Measurements from ENCODE around the gene UROD.

UROD gene

DNA sequence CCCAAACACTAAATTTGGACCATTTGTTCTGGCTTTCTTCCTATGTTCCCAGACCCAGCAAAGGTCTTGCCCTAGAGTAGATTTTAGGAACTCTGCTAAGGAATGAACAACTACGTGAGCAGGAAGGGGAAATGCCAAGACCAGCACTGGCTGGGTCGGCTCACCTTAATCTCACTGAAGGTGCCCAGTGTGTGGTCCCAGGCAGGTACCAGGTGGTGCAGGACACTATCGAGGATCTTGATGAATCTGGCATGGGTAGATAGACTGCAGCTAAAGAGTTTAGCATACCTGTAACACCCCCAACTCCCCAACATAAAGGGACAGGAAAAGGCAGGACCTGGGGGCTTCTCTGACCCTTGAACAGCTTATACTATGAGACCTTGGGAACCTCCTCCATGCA is 4.0 kb upstream of the UROD start:
- Histone ChIP-seq H3K36me3 (peaks cover 68% of the 10 kb centered on the region), H3K4me1 (peaks cover 26% of the 10 kb centered on the region), H3K4me2 (no peak overlapping the region), H3K27ac (no peak overlapping the region), H3K9me3 (no peaks in the 10 kb centered on the region), H3K4me3 (no peak overlapping the region), H3K9ac (no peak overlapping the region), H3K27me3 (no peaks in the 10 kb centered on the region), H4K20me1 (peaks cover 9% of the 10 kb centered on the region; the same call in 1 of the 2 replicates)
- no peak for TF ChIP-seq Cebpa-rat (IDR thresholded peaks at IDR 0.05)

DNA sequence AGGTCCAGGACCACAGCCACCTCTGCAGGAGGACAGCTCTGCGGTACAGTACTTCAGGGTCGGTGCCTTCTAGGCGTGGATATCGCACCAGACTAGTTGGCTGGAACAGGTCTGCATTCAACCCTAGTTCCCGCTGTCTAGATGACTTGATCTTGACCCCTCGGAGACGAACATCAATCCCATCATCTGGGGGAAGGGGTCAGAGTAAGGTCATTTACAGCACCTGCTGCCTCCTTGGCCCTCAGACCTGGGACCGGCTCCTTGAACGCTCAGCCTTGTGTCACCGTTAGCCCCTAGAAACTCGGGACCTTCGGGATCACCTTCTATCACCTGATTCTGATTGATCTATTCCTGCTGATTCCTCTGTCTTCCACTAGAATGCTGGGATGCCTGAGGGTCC is 3.5 kb upstream of the UROD start:
- Histone ChIP-seq H3K27me3 (no peaks in the 10 kb centered on the region), H3K9ac (no peak overlapping the region), H3K27ac (no peak overlapping the region), H3K36me3 (peaks cover 64% of the 10 kb centered on the region), H3K4me2 (no peak overlapping the region), H4K20me1 (peaks cover 9% of the 10 kb centered on the region; the same call in 1 of the 2 replicates), H3K9me3 (no peaks in the 10 kb centered on the region), H3K4me3 (no peak overlapping the region), H3K4me1 (peaks cover 30% of the 10 kb centered on the region)
- TF ChIP-seq Cebpa-rat (IDR thresholded peaks at IDR 0.05): no peak

DNA sequence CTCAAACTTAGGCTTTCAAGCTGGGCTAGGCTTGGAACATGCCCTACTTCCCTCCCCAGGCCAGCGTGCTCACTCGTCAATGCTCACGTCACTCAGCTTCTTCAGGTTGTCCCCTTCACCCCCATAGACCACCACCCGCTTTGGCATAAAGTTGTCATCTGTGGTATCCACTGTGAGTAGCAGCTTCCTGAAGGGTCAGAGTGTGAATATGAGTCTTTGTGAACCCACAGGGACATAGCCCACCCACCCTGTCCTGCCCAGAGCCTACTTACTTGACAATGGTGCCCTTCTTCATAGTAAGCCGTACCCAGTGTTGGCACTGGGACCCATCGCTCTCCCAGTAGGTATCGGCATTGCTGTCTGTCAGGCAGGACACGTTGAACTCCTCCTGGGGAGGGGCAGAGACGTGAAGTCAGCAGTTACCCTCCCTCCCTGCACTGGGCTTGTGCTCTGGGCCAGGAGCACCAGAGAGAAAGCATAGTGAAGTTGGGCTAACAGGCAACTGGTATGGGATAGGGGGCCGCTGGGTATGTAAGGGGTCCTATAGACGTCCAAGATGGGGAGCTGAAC is 2.7 kb upstream of the UROD start:
- Histone ChIP-seq H3K27ac (no peak overlapping the region), H3K4me3 (no peak overlapping the region), H3K4me2 (peak overlapping the region; percentile 100), H3K9me3 (no peaks in the 10 kb centered on the region), H3K9ac (peak overlapping the region; percentile 83; the same call in 1 of the 2 replicates), H3K27me3 (no peaks in the 10 kb centered on the region), H3K4me1 (peaks cover 39% of the 10 kb centered on the region), H3K36me3 (peaks cover 61% of the 10 kb centered on the region), H4K20me1 (peaks cover 9% of the 10 kb centered on the region; the same call in 1 of the 2 replicates)
- no peak for TF ChIP-seq Cebpa-rat (IDR thresholded peaks at IDR 0.05)

DNA sequence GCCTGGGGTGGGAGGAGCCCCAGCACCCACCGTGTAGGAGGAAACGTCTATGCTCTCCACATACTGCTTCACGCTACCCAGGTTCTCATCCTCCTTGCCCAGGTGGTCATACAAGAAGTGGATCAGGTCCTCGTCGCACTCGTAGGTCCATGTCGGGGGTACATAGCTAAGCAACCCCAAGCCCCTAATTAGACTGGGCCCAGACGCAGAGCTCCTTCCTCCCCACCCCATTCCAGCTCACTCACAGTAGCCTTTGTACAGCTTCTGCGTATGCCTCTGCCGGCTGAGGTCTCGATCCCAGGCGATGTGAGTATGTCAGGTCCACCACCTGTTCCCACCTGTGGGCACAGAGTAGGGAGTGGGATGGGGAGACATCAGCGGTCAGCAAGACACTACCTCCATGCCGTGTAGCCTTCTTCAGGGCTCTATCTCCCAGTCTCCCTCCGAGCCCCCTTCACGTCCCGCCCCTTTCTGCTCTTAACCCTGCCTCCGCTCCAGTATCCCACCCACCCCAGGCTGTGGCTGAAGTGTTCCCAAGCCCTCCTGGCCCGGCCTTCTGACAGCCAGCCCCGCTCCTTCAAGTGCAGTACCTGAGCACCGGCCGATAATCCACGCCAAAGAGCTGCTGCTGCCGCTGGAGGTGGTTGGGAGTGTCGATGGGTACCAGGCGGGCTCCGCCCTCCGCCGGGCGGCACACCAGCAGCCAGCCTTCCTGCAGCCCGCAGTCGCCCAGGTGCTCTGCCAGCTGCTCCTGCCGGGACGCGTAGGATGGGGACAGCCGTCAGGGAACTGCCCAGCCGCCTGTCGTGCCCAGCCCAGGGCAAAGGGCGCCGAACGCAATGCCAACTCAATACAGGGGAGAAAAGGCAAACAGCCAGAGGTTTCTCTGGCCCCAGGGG is 1.8 kb upstream of the UROD start:
- peak overlapping the region; percentile 83 for H3K9ac ChIP-seq
- H3K27me3 ChIP-seq: no peaks in the 10 kb centered on the region
- H3K4me1 ChIP-seq: peaks cover 39% of the 10 kb centered on the region
- peak overlapping the region; percentile 53 for H3K27ac ChIP-seq
- H4K20me1 ChIP-seq: peaks cover 9% of the 10 kb centered on the region; the same call in 1 of the 2 replicates
- peak overlapping the region; percentile 100 for H3K4me3 ChIP-seq
- no peaks in the 10 kb centered on the region for H3K9me3 ChIP-seq
- H3K4me2 ChIP-seq: peak overlapping the region; percentile 100
- no peak for TF ChIP-seq Cebpa-rat (IDR thresholded peaks at IDR 0.05)
- H3K36me3 ChIP-seq: peaks cover 59% of the 10 kb centered on the region

DNA sequence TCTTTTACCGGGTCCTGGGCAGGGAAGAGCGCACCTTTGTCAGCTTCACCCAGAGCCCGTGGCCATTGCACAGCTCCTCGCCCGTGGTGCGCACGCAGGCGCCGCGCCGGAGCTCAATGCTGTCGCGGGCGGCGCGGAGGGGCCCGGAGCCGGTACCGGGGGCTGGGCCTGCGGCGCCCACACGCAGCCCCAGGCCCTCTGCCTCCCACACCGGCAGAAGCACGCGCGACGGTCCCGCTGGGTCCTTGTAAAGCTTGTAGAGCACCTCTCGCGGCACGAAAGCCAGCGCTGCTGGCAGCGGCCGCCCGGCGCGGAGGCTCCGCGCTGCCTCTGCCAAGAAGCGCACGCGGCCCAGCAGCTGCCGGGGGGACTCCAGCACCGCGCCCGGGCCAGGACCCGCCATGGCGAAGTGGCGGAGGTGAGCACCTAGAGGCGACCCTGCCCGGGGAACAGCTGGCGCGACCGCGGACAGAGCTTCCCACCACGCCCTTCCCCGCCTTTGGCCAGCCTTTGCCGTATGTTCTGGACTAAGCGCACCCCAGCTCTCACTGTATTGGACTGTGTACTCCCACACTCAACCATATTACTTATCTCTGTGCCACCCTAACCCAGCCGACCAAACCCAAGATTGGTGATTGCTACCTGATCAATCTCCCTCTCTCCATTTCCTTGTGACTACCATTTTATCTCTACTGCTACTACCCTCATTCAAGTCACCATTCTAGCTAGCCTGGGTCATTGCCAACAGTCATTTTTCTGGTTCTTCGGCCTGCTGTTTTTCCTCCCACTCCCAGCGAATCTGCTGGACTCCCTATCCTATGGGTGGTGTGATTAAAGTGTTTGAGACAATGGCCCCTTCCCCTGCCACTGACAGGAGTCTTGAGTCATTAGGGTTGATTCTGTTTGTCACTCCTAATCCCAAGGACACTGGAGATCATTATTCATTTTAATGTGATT is 921 bp upstream of the UROD start, which contains the start of gene HECTD3:
HECTD3 (minus strand) TSS at position 470 of the 957 bp plus-strand sequence; CDS start at position 403, 67 bp downstream.
- no peak for TF ChIP-seq Cebpa-rat (IDR thresholded peaks at IDR 0.05)

DNA sequence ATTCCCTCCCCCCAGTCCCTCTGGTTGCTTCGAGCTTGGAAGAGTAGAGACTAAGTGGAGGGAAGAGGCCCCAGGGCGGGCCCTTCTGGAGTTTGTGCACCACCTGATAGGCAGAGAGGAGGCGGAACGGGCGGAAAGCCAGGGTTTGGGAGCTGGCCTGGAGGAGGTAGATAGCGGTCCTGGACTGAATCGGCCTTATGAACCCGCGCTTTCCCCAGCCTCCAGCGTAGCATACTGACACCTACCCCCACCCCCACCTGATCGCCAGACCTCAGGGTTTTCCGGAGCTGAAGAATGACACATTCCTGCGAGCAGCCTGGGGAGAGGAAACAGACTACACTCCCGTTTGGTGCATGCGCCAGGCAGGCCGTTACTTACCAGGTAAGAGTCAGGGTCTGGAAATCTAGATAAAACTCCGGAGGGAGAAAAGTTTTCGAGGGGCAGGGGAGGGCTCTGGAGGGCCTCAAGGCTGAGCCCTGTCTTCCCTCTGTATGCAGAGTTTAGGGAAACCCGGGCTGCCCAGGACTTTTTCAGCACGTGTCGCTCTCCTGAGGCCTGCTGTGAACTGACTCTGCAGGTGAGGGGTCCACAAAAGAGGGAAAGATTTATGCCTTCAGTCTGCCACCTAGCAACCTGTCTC is 705 bp downstream of the UROD start:
- H3K27ac ChIP-seq: peak overlapping the region; percentile 47
- peak overlapping the region; percentile 100 for H3K4me3 ChIP-seq
- peak overlapping the region; percentile 100 for H3K4me2 ChIP-seq
- peaks cover 39% of the 10 kb centered on the region for H3K4me1 ChIP-seq
- TF ChIP-seq Cebpa-rat (IDR thresholded peaks at IDR 0.05): no peak
- peaks cover 9% of the 10 kb centered on the region; the same call in 1 of the 2 replicates for H4K20me1 ChIP-seq
- peak overlapping the region; percentile 76 for H3K9ac ChIP-seq
- no peaks in the 10 kb centered on the region for H3K9me3 ChIP-seq
- no peaks in the 10 kb centered on the region for H3K27me3 ChIP-seq
- peaks cover 39% of the 10 kb centered on the region for H3K36me3 ChIP-seq

More for the DNA sequence above, 921 bp upstream of the UROD start, which contains the start of gene HECTD3:
- Histone ChIP-seq H3K4me2 (peak within 1 kb of the TSS; percentile 100), H3K27me3 (no peaks in the 10 kb centered on the region), H3K4me3 (peak within 1 kb of the TSS; percentile 100), H3K36me3 (peaks cover 55% of the 10 kb centered on the region), H3K9me3 (no peaks in the 10 kb centered on the region), H3K9ac (peak within 1 kb of the TSS; percentile 83), H3K4me1 (peaks cover 39% of the 10 kb centered on the region), H3K27ac (peak within 1 kb of the TSS; percentile 53), H4K20me1 (peaks cover 9% of the 10 kb centered on the region; the same call in 1 of the 2 replicates)

DNA sequence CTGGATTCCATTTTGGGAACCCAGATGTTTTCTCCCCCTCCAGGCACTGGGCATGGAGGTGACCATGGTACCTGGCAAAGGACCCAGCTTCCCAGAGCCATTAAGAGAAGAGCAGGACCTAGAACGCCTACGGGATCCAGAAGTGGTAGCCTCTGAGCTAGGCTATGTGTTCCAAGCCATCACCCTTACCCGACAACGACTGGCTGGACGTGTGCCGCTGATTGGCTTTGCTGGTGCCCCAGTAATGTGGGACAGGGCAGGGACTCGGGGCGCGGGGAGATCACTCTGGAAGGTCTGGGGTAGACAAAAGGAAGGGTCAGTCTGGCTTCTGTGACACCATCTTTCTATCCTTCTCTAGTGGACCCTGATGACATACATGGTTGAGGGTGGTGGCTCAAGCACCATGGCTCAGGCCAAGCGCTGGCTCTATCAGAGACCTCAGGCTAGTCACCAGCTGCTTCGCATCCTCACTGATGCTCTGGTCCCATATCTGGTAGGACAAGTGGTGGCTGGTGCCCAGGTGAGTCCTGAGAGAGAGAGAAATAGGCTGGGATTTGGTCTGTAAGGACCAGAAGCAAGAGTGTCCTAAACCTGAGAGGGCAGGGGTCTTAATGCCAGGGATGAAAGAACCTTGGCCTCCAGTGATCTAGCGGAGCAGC is 1.6 kb downstream of the UROD start:
- no peak for TF ChIP-seq Cebpa-rat (IDR thresholded peaks at IDR 0.05)
- Histone ChIP-seq H3K27me3 (no peaks in the 10 kb centered on the region), H3K27ac (no peak overlapping the region), H3K9me3 (no peaks in the 10 kb centered on the region), H3K4me3 (peak overlapping the region; percentile 100; the same call in 1 of the 2 replicates), H4K20me1 (peaks cover 9% of the 10 kb centered on the region; the same call in 1 of the 2 replicates), H3K4me1 (peaks cover 39% of the 10 kb centered on the region), H3K4me2 (peak overlapping the region; percentile 100), H3K36me3 (peaks cover 29% of the 10 kb centered on the region), H3K9ac (peak overlapping the region; percentile 76; the same call in 1 of the 2 replicates)

DNA sequence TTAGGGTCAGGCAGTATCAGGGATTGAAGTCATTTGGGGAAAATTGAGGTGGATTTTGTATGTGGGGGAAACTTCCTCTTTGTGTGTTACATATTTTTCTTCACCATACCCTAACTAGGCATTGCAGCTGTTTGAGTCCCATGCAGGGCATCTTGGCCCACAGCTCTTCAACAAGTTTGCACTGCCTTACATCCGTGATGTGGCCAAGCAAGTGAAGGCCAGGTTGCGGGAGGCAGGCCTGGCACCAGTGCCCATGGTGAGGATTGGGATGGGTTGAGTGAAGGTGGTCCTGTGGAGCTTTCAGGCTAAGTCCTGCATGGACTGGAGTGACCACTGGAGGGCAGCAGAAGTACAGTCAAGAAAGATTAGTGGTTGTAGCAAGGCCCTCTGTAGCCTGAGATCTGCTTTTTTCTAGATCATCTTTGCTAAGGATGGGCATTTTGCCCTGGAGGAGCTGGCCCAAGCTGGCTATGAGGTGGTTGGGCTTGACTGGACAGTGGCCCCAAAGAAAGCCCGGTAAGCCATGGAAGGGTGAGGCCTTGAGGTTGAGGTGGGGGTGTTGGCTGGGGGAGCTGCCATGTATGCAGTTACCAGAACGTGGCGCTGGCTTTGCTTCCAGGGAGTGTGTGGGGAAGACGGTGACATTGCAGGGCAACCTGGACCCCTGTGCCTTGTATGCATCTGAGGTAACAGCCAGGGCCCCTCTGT is 2.4 kb downstream of the UROD start:
- Histone ChIP-seq H3K4me2 (no peak overlapping the region), H3K4me3 (no peak overlapping the region), H3K27ac (no peak overlapping the region)

More for the DNA sequence above, 2.4 kb downstream of the UROD start:
- peaks cover 9% of the 10 kb centered on the region; the same call in 1 of the 2 replicates for H4K20me1 ChIP-seq
- peaks cover 42% of the 10 kb centered on the region for H3K4me1 ChIP-seq
- peaks cover 21% of the 10 kb centered on the region for H3K36me3 ChIP-seq
- H3K27me3 ChIP-seq: no peaks in the 10 kb centered on the region
- no peak overlapping the region for H3K9ac ChIP-seq
- no peak for TF ChIP-seq Cebpa-rat (IDR thresholded peaks at IDR 0.05)
- H3K9me3 ChIP-seq: no peaks in the 10 kb centered on the region

All from BLaER1 (cell line).